Neural cell (in vitro differentiated cells): ENCODE data around the gene GTF2A1.

Experiments
- EZH2 ChIP-seq: fragments of 200-600, 300-800 bp; shearing (Covaris generic), sonication (generic); IDR thresholded peaks from 2 replicates; pipeline ENCODE4 v1.6.1; 2014; ENCODE audit warnings: antibody characterized with exemption, low read length, borderline replicate concordance, mild to moderate bottlenecking; ENCODE audit not compliant: insufficient read depth, poor library complexity, severe bottlenecking
- POLR2AphosphoS5 ChIP-seq: IDR thresholded peaks from 2 replicates; pipeline ENCODE4 v1.6.1; 2012
- TF ChIP-seq, protein P1 (sequence below): IDR thresholded peaks from 2 replicates; pipeline ENCODE4 v1.6.1; 2012; ENCODE audit warnings: borderline replicate concordance
- TF ChIP-seq, protein P2 (sequence below): fragments of 450-650 bp; IDR thresholded peaks from 2 replicates; pipeline ENCODE4 v1.5.1; 2014; ENCODE audit warnings: antibody characterized with exemption, mild to moderate bottlenecking, moderate library complexity; ENCODE audit not compliant: poor library complexity, severe bottlenecking

DNA sequence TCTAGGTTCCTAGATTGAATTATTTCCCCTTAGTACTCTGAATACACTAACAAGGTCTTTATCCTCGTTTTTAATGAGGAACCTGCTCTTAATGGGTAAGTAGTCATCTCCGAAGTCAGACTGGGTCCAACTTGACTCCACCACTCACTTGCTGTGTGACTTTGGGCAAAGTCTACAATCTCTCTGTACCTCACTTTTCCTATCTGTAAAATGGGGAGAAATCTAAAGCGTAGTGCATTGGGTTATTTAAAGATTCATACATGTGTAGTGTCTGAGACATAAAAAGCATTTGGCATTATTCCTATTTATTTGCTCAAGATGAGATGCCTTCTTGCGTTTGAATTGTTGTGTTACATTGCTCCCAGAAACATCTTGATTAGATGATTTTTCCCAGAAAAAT is 51.5 kb downstream of the GTF2A1 start:
- no peak for TF ChIP-seq POLR2AphosphoS5
- no peak for TF ChIP-seq EZH2
- TF ChIP-seq, protein P1, sequence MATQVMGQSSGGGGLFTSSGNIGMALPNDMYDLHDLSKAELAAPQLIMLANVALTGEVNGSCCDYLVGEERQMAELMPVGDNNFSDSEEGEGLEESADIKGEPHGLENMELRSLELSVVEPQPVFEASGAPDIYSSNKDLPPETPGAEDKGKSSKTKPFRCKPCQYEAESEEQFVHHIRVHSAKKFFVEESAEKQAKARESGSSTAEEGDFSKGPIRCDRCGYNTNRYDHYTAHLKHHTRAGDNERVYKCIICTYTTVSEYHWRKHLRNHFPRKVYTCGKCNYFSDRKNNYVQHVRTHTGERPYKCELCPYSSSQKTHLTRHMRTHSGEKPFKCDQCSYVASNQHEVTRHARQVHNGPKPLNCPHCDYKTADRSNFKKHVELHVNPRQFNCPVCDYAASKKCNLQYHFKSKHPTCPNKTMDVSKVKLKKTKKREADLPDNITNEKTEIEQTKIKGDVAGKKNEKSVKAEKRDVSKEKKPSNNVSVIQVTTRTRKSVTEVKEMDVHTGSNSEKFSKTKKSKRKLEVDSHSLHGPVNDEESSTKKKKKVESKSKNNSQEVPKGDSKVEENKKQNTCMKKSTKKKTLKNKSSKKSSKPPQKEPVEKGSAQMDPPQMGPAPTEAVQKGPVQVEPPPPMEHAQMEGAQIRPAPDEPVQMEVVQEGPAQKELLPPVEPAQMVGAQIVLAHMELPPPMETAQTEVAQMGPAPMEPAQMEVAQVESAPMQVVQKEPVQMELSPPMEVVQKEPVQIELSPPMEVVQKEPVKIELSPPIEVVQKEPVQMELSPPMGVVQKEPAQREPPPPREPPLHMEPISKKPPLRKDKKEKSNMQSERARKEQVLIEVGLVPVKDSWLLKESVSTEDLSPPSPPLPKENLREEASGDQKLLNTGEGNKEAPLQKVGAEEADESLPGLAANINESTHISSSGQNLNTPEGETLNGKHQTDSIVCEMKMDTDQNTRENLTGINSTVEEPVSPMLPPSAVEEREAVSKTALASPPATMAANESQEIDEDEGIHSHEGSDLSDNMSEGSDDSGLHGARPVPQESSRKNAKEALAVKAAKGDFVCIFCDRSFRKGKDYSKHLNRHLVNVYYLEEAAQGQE: no peak
- TF ChIP-seq, protein P2, sequence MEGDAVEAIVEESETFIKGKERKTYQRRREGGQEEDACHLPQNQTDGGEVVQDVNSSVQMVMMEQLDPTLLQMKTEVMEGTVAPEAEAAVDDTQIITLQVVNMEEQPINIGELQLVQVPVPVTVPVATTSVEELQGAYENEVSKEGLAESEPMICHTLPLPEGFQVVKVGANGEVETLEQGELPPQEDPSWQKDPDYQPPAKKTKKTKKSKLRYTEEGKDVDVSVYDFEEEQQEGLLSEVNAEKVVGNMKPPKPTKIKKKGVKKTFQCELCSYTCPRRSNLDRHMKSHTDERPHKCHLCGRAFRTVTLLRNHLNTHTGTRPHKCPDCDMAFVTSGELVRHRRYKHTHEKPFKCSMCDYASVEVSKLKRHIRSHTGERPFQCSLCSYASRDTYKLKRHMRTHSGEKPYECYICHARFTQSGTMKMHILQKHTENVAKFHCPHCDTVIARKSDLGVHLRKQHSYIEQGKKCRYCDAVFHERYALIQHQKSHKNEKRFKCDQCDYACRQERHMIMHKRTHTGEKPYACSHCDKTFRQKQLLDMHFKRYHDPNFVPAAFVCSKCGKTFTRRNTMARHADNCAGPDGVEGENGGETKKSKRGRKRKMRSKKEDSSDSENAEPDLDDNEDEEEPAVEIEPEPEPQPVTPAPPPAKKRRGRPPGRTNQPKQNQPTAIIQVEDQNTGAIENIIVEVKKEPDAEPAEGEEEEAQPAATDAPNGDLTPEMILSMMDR: no peak
